Suprapubic skin (tissue), 4 donors: ENCODE measurements around the gene SNRPE.

ENCODE experiments used
- CTCF ChIP-seq, 2 donors: fragments of 200-600 bp in 1 of 2; fragments of 450-650 bp in 1 of 2; sonication (generic) in 1 of 2; IDR thresholded peaks; one replicate each; pipeline ENCODE4 v1.5.1; 2016 to 2019; ENCODE audit warnings: antibody characterized with exemption in 2 of 2, mild to moderate bottlenecking in 1 of 2, moderate library complexity in 1 of 2
- POLR2A ChIP-seq, 2 donors: fragments of 450-650 bp; IDR thresholded peaks; one replicate each; pipeline ENCODE4 v1.6.1; 2017; ENCODE audit warnings: antibody characterized with exemption in 2 of 2, mild to moderate bottlenecking in 2 of 2, moderate library complexity in 2 of 2
- POLR2AphosphoS5 ChIP-seq, 3 donors: sonication (generic); formaldehyde crosslinking; IDR thresholded peaks; one replicate each; pipeline ENCODE4 v1.6.1; 2017; ENCODE audit warnings: antibody characterized with exemption in 3 of 3

- TF ChIP-seq POLR2A (IDR thresholded peaks at IDR 0.05) (no peak), POLR2AphosphoS5 (IDR thresholded peaks at IDR 0.05) (no peak), CTCF (IDR thresholded peaks at IDR 0.05) (no peak)
These were observed 45.5 kb downstream of the SNRPE start for GRCh38 chr1:203906932-203907331.
